ENCODE data around the gene ASTN1. TPM values are rescaled to one million over a fixed set of nuclear protein-coding genes. Genes with fewer than 3 reads are reported as not detected.
A peak's percentile ranks its signal among the peaks of the same experiment; 100 is the strongest.

ASTN1 gene
- total RNA-seq, 2 experiments from 2014 or later = not detected

DNA sequence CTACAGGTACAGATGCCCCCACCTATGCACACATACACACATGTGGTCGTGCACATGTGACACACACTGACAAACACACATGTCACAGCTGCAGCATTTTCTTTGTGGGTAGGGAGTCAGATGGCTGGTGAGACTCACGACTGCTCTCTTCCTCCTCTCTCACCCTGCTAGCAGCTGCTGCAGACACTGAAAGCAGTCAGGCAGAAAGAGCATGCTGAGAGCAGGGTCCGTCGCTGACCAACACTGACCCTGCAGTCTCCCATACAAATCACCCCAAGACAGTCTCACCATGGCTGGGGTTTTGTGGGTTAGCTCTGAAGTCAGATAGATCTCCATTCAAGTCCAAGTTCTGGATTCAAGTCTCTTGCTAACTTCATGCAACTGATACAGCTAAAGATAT, 188.3 kb downstream of the ASTN1 start:
- Mint-ChIP-seq H3K9me3 (no peaks in the 10 kb centered on the region), H3K4me1 (no peaks in the 10 kb centered on the region), H3K4me3 (no peak overlapping the region), H3K27ac (no peak overlapping the region), H3K36me3 (no peaks in the 10 kb centered on the region), H3K27me3 (no peaks in the 10 kb centered on the region)
- no peak for DNase-seq

DNA sequence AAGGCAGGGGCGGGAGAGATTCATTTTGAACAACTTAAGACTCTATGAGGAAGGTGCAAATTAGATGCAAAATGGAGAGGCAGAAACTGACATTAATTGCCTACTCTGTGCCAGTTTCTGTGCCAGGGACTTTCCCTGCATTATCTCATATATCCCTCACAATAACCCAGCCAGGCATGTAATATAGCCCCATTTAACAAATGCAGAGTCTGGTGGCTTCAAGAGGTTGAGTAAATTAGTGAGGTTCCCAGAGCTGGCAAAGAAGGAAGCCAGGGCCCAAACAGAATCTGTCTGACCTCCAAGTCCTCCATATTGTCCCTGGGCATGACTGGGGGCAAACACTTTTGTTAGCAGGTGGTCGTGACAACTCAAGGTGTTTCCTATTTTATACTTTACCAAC, 199.8 kb downstream of the ASTN1 start:
- H3K9me3 Mint-ChIP-seq = no peaks in the 10 kb centered on the region
- H3K4me3 Mint-ChIP-seq = no peak overlapping the region
- no peaks in the 10 kb centered on the region for H3K27me3 Mint-ChIP-seq
- H3K27ac Mint-ChIP-seq = no peak overlapping the region
- no peak for DNase-seq
- no peaks in the 10 kb centered on the region for H3K36me3 Mint-ChIP-seq
- no peaks in the 10 kb centered on the region for H3K4me1 Mint-ChIP-seq

DNA sequence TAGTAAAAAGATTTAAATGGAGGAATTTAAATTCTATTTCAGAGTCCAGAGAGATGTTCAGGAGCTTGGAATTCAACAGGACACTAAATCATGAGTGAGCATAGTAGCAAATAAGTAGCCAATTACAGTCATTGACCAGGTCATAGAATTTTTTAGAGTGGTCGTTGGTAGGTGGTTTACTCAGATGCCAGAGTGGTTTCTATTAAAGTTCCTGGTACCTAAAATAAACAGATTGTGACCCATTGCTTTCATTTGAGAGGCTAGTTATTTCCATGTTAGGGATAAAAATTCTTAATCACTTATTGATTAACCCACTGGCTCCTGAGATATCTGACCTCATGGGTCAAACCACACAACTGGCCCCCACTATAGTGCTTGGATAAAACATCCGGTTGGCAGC, 201.3 kb downstream of the ASTN1 start:
- no peak overlapping the region for H3K27ac Mint-ChIP-seq
- H3K36me3 Mint-ChIP-seq = no peaks in the 10 kb centered on the region
- no peaks in the 10 kb centered on the region for H3K9me3 Mint-ChIP-seq
- no peak for DNase-seq
- no peaks in the 10 kb centered on the region for H3K27me3 Mint-ChIP-seq
- no peaks in the 10 kb centered on the region for H3K4me1 Mint-ChIP-seq
- H3K4me3 Mint-ChIP-seq = no peak overlapping the region

DNA sequence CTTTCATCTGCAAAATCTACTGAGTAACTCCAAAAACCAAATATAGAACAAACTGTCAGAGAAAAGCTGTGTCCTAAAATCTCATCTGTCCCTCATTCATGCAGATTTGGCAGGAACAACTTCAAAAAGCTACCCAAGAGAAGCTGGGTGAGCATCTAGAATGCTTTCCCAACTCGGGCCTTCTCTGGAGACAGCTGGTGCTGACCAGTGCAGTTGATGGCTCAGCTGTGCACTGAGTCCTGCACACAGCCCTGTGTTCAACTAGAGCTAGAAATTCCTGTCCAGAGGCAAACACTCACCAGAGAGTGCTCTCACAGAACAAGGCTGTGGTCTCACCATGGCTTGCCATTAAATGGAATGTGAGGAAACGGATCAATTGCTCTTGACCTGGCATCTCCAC, 202.8 kb downstream of the ASTN1 start:
- Mint-ChIP-seq H3K4me3 (no peak overlapping the region), H3K9me3 (no peaks in the 10 kb centered on the region), H3K27me3 (no peaks in the 10 kb centered on the region), H3K36me3 (no peaks in the 10 kb centered on the region), H3K27ac (no peak overlapping the region), H3K4me1 (no peaks in the 10 kb centered on the region)
- DNase-seq = no peak

DNA sequence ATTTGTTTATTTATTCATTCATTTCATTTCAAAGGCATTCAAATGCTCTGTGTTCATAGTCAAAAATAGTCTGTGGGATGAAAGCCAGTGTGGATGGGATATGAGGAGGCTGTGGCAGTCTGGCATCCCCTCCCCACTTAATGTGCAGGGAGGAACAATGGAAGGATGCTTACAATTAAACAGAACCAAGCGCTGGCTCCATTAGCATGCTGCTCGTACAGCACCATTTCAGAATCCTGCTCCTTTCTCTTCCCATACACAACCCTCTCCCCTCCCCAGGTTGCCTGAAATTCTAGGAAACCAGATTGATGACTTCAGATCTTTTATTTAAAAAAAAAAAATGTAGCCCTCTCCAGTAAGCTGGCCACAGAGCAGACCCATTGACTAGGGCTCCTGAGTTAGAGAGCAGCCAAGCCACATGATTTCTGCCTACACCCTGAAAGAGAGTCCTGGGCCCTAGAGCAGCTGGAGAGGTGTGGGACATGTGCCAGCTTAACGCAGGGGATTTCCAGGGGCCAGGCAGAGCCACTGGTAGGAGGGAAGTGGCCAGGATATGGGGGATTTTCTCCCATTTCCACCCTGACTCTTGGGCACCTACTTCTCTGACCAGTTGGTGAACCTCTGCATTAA, 205.2 kb downstream of the ASTN1 start:
- peaks cover 3% of the 10 kb centered on the region for H3K27me3 Mint-ChIP-seq
- no peak for DNase-seq
- no peak overlapping the region for H3K4me3 Mint-ChIP-seq
- H3K36me3 Mint-ChIP-seq = no peaks in the 10 kb centered on the region
- H3K27ac Mint-ChIP-seq = no peak overlapping the region
- H3K9me3 Mint-ChIP-seq = no peaks in the 10 kb centered on the region
- H3K4me1 Mint-ChIP-seq = no peaks in the 10 kb centered on the region

DNA sequence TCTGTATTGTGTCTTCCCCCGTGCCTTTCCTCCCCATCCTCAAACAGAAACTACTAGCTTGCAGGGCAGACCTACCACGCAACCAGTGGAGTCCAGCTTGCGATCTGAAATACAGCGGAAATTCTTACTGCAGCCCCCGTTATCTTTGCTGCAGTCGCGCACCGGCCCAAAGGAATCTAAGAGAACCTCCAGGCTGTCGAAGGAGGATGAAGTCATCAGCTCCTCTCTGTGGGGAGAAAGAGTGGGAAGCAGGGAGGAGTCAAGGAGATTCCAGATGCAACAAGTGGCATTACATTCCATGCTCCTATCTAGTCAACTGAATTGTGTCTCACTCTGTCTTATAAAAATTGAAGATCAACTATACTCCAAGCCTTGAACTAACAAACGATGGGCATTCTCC, 206.9 kb downstream of the ASTN1 start:
- Mint-ChIP-seq H3K4me1 (no peaks in the 10 kb centered on the region), H3K9me3 (no peaks in the 10 kb centered on the region), H3K4me3 (no peak overlapping the region), H3K27me3 (peaks cover 3% of the 10 kb centered on the region), H3K27ac (no peak overlapping the region), H3K36me3 (no peaks in the 10 kb centered on the region)
- DNase-seq = no peak

DNA sequence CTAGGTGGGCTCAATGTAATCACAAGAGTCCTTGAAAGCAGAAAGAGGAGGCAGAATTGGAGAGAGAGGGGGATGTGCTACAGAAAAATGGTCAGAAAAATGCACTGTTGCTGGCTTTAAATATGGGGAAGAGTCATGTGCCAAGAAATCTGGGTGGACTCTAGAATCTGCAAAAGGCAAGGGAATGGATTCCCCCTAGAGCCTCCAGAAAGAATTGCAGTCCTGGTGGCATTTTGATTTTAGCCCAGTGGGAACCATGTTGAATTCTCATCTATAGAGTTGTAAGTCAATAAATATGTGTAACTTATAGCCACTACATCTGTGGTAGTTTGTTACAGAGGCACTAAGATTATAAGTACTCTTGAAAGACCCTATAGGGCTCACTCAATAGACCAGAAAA, 210.3 kb downstream of the ASTN1 start:
- no peaks in the 10 kb centered on the region for H3K36me3 Mint-ChIP-seq
- no peak overlapping the region for H3K27ac Mint-ChIP-seq
- DNase-seq = no peak
- peaks cover 8% of the 10 kb centered on the region for H3K27me3 Mint-ChIP-seq
- H3K9me3 Mint-ChIP-seq = no peaks in the 10 kb centered on the region
- H3K4me3 Mint-ChIP-seq = no peak overlapping the region
- H3K4me1 Mint-ChIP-seq = no peaks in the 10 kb centered on the region

DNA sequence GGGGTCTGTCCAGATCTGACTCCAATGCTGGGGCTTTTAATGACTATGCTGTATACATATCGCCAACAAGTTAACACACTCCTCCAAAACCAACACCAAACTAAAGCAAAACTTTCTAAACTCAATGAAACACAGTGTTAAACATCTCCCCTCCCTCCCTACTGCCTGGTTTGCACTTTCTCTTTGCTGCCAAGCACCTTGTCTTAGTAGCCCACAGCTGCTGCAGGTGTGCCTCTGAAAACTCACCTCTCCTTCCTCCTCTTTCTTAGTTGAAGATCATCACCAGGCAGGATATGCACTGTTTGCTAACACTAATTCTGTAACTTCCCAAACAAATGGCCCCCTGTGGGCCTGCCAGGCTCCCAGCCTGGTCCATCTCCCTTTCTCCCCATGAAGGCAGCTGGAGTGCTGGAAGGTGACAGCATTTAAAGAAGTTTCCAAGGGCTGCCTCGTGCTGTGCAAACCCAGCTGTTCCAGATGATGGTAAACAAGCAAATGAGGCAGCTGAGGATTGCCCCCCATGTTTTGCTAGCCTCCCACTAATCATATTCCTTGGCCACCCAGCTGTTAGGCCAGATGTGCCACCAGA, 213.7 kb downstream of the ASTN1 start:
- Mint-ChIP-seq H3K4me1 (no peaks in the 10 kb centered on the region), H3K27ac (no peak overlapping the region), H3K36me3 (no peaks in the 10 kb centered on the region), H3K9me3 (no peaks in the 10 kb centered on the region), H3K27me3 (peaks cover 7% of the 10 kb centered on the region), H3K4me3 (no peak overlapping the region)
- no peak for DNase-seq

DNA sequence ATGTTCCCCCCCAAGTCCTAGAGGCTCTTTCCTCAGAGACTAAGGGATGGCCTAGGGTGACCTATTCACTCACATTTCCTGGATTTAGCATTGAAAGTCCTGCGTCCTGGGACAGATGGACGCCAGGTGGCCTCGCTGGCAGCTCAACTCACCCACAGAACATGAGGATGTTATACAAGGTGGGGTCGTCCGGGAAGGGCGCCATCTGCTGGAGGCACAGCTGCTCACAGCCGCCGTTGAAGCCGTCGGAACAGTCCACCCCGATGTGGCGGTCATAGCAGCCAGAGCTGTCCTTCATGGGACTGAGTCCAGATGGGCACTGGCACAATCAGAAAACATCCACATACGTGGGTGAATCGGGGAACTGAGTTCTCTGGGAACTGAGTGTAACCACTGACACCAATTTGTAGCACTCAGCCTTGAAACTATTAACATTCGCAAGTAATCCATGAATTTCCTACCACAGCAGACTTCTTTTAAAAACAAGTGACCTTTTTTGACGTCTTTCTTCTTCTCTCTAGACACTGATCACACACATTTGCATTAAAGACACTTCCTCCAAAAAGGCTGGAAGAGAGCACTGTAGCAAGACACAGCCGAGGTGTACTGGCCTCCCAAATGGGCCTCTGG, 215.4 kb downstream of the ASTN1 start:
- Mint-ChIP-seq H3K4me3 (no peak overlapping the region), H3K27ac (no peak overlapping the region), H3K27me3 (peaks cover 7% of the 10 kb centered on the region), H3K4me1 (no peaks in the 10 kb centered on the region), H3K9me3 (no peaks in the 10 kb centered on the region), H3K36me3 (no peaks in the 10 kb centered on the region)
- peak; percentile 3 for DNase-seq

DNA sequence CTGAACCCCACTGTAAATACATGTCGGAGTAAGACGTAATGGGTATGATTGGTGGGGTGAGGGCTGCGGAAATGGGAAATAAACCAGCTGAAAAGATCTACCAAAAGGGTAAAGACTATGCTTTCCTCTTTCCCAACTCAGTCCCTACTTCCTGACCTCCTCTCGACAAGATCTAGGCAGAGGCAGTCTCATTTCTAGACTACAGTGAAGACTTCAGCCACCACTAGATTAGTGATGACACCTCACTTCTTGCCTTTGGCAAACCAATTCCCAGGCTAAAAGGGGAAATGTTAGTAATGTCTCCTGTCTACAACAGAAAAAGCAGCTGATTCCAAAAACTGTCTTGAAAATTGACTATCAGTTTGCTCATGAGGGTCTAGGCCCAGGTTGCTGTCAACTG, 219.9 kb downstream of the ASTN1 start:
- no peak overlapping the region for H3K4me3 Mint-ChIP-seq
- no peaks in the 10 kb centered on the region for H3K36me3 Mint-ChIP-seq
- no peak for DNase-seq
- H3K27ac Mint-ChIP-seq = no peak overlapping the region
- peaks cover 6% of the 10 kb centered on the region for H3K9me3 Mint-ChIP-seq
- no peaks in the 10 kb centered on the region for H3K4me1 Mint-ChIP-seq
- peaks cover 6% of the 10 kb centered on the region for H3K27me3 Mint-ChIP-seq

DNA sequence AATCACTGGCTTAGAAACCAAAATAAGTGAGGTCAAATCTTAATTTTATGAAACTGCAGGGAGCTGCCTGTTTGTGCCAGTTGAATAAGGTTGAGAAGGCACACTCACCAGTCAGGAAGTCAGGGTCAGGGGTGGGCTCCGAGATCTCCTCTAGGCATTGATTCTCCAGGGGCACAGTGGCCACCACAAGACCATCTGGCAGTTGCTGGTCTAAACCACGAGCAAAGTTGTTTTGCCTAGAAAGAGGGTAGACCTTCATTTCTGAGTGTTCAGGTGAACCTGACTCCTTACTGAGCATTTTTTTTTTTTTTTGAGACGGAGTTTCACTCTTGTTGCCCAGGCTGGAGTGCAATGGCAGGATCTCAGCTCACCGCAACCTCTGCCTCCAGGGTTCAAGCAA, 220.7 kb downstream of the ASTN1 start:
- no peaks in the 10 kb centered on the region for H3K4me1 Mint-ChIP-seq
- no peak overlapping the region for H3K27ac Mint-ChIP-seq
- H3K4me3 Mint-ChIP-seq = no peak overlapping the region
- peaks cover 9% of the 10 kb centered on the region for H3K9me3 Mint-ChIP-seq
- no peak for DNase-seq
- H3K36me3 Mint-ChIP-seq = no peaks in the 10 kb centered on the region
- H3K27me3 Mint-ChIP-seq = no peaks in the 10 kb centered on the region

DNA sequence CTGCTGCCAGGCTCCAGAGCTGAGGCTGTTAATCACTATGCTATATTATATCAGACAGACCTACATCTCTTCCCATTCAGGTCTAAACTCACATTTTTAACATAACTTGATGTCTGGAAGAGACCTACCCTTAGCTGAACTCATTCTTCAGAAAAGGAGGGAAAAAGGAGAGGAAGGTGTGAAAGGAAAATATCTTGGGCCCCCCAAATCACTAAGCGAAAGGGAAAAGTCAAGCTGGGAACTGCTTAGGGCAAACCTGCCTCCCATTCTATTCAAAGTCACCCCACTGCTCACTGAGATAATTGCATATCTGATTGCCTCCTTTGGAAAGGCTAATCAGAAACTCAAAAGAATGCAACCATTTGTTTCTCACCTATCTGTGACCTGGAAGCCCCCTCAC, 222.2 kb downstream of the ASTN1 start:
- H3K27me3 Mint-ChIP-seq = no peaks in the 10 kb centered on the region
- H3K36me3 Mint-ChIP-seq = no peaks in the 10 kb centered on the region
- H3K9me3 Mint-ChIP-seq = peaks cover 9% of the 10 kb centered on the region
- H3K4me1 Mint-ChIP-seq = no peaks in the 10 kb centered on the region
- no peak overlapping the region for H3K27ac Mint-ChIP-seq
- DNase-seq = no peak
- no peak overlapping the region for H3K4me3 Mint-ChIP-seq

DNA sequence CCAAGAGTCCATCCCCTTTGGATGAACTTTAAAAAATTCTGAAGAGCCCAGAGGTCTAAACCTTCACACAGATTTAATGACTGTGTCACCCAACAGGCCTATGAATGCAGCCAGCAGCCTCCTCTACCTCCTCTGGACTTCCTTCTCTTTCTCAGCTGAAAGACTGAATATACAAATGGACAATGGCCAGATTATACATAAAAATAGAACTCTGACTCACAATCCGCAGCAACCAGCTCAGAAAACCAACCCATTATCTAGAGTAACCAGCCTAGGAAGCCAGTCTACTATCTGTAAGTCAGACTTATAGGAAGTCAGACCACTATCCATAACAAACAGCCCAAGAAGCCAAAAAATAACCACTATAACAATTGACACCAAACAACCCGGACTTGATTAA, 224.5 kb downstream of the ASTN1 start:
- Mint-ChIP-seq H3K27me3 (no peaks in the 10 kb centered on the region), H3K9me3 (peaks cover 9% of the 10 kb centered on the region), H3K27ac (no peak overlapping the region), H3K4me3 (no peak overlapping the region), H3K36me3 (no peaks in the 10 kb centered on the region), H3K4me1 (no peaks in the 10 kb centered on the region)
- DNase-seq = no peak

DNA sequence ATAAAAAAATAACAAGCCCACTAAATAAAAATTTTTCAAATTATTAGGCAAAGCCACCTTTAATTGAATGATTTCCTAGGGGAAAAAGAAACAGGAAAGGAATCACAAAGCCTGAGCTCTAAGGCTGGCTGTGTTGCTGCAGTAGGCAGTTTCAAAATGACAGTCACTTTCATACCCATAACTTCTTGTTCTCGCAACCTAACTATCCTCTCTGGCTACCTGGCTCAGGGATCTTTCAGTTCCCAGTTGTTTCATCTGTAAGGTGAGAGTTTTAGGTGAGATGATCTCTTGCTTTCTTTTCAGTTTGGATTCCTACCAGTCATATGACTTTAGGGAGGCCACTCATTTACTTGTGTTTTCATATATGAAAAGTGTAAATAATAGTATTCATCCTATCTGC, 226.1 kb downstream of the ASTN1 start:
- no peaks in the 10 kb centered on the region for H3K27me3 Mint-ChIP-seq

DNA sequence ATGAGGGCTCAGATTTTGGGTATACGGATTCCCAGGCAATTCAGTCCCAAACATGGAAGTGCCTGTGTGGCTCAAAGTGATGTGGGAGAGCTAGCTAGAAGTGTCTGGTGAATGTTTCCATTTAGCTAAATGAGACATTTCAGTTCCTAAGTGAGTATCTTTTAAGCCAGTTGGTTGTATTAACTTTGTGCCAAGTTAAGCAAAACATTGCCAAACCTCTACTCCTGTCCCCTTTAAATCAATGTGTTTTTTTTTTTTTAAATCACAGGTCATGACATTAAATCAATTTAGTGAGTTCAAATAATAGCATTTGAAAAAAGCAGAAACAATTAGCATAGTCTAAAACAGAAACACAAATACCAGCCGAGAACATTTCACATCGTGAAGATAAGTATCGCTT, 230.1 kb downstream of the ASTN1 start:
- Mint-ChIP-seq H3K27me3 (no peaks in the 10 kb centered on the region), H3K36me3 (no peaks in the 10 kb centered on the region), H3K27ac (no peak overlapping the region), H3K4me1 (no peaks in the 10 kb centered on the region), H3K4me3 (no peak overlapping the region), H3K9me3 (peaks cover 4% of the 10 kb centered on the region)
- no peak for DNase-seq

More for the DNA sequence above, 226.1 kb downstream of the ASTN1 start:
- no peaks in the 10 kb centered on the region for H3K4me1 Mint-ChIP-seq
- no peaks in the 10 kb centered on the region for H3K36me3 Mint-ChIP-seq
- no peak overlapping the region for H3K4me3 Mint-ChIP-seq
- no peak overlapping the region for H3K27ac Mint-ChIP-seq
- H3K9me3 Mint-ChIP-seq = peaks cover 9% of the 10 kb centered on the region
- DNase-seq = no peak

Data from activated naive CD8-positive, alpha-beta T cell treated with anti-CD3 and anti-CD28 coated beads for 36 hours (primary cell).